WTC11 (cell line): Measurements from ENCODE around the gene HS2ST1. TPM values are rescaled to one million over a fixed set of nuclear protein-coding genes. Genes with fewer than 3 reads are reported as not detected.

ENCODE experiments used
- ATAC-seq: fragments of 200-7000 bp; cut with Tn5 transposase; 2 replicates; pipeline ENCODE4 v1.10.0; 2021; ENCODE audit warnings: mild to moderate bottlenecking, moderate library complexity
- CTCF ChIA-PET: fragments of 300-600 bp; sonication (Branson Sonifier 250); formaldehyde crosslinking; loops from one replicate; lab custom pipeline; 2021; ENCODE audit warnings: antibody characterized with exemption; lab: Charles Lee
- POLR2A ChIA-PET: fragments of 350-600 bp; sonication (Branson Sonifier 250); formaldehyde crosslinking; loops from one replicate; lab custom pipeline; 2021; ENCODE audit warnings: antibody characterized with exemption; lab: Charles Lee
- DNase-seq: peaks from one replicate; pipeline ENCODE4 v3.0.0; 2021; ENCODE audit warnings: low spot score
- H3K27ac Mint-ChIP-seq: 2 replicates; pipeline ENCODE4 v1.8.0; 2021; ENCODE audit warnings: mixed read lengths
- H3K27me3 Mint-ChIP-seq: 2 replicates; pipeline ENCODE4 v1.8.0; 2021; ENCODE audit warnings: low read depth, mild to moderate bottlenecking, moderate library complexity, mixed read lengths
- H3K36me3 Mint-ChIP-seq: 2 replicates; pipeline ENCODE4 v1.8.0; 2021; ENCODE audit warnings: mixed read lengths
- H3K4me1 Mint-ChIP-seq: 2 replicates; pipeline ENCODE4 v1.8.0; 2022; ENCODE audit warnings: mixed read lengths
- H3K4me3 Mint-ChIP-seq: 2 replicates; pipeline ENCODE4 v1.8.0; 2021; ENCODE audit warnings: mild to moderate bottlenecking, moderate library complexity, mixed read lengths
- H3K9me3 Mint-ChIP-seq: 2 replicates; pipeline ENCODE4 v1.8.0; 2021; ENCODE audit warnings: mixed read lengths
- ATF3 ChIP-seq: sonication (generic); formaldehyde crosslinking; conservative IDR thresholded peaks from 2 replicates; pipeline ENCODE4 v1.8.1; 2022; ENCODE audit warnings: mild to moderate bottlenecking, missing genetic modification reagents
- CBFB ChIP-seq: sonication (generic); formaldehyde crosslinking; IDR thresholded peaks from 2 replicates; pipeline ENCODE4 v1.8.1; 2022; ENCODE audit warnings: mild to moderate bottlenecking, low read depth, missing genetic modification reagents
- CREB1 ChIP-seq: sonication (generic); formaldehyde crosslinking; IDR thresholded peaks from 2 replicates; pipeline ENCODE4 v1.8.0; 2023; ENCODE audit warnings: mild to moderate bottlenecking, missing genetic modification reagents
- CREM ChIP-seq: sonication (generic); formaldehyde crosslinking; IDR thresholded peaks from 2 replicates; pipeline ENCODE4 v1.8.1; 2022; ENCODE audit warnings: mild to moderate bottlenecking, missing genetic modification reagents, moderate library complexity
- CTCF ChIP-seq: fragments of 200-600 bp; IDR thresholded peaks from 2 replicates; pipeline ENCODE4 v1.8.0; 2022; ENCODE audit warnings: antibody characterized with exemption
- FOXJ3 ChIP-seq: sonication (generic); formaldehyde crosslinking; IDR thresholded peaks from 2 replicates; pipeline ENCODE4 v1.9.0; 2021; ENCODE audit warnings: missing genetic modification reagents, mild to moderate bottlenecking, borderline replicate concordance
- FOXP1 ChIP-seq: sonication (generic); formaldehyde crosslinking; IDR thresholded peaks from 2 replicates; pipeline ENCODE4 v1.8.0; 2022; ENCODE audit warnings: missing genetic modification reagents, mild to moderate bottlenecking, moderate library complexity, borderline replicate concordance
- NFATC4 ChIP-seq: fragments of 250-450 bp; sonication (Bioruptor Pico); IDR thresholded peaks from 2 replicates; pipeline ENCODE4 v1.9.0; 2021; ENCODE audit warnings: mild to moderate bottlenecking
- NFE2L1 ChIP-seq: sonication (generic); formaldehyde crosslinking; IDR thresholded peaks from 2 replicates; pipeline ENCODE4 v1.8.1; 2023; ENCODE audit warnings: missing genetic modification reagents
- NR1H2 ChIP-seq: sonication (generic); formaldehyde crosslinking; IDR thresholded peaks from 2 replicates; pipeline ENCODE4 v1.9.0; 2021; ENCODE audit warnings: mild to moderate bottlenecking, moderate library complexity, missing genetic modification reagents
- NR3C1 ChIP-seq: sonication (generic); formaldehyde crosslinking; conservative IDR thresholded peaks from 2 replicates; pipeline ENCODE4 v1.8.1; 2023; ENCODE audit warnings: low read depth, mild to moderate bottlenecking, missing genetic modification reagents
- PRDM15 ChIP-seq: sonication (generic); formaldehyde crosslinking; IDR thresholded peaks from 2 replicates; pipeline ENCODE4 v1.8.0; 2022; ENCODE audit warnings: missing genetic modification reagents
- SOX15 ChIP-seq: fragments of 250-450 bp; sonication (Bioruptor Pico); IDR thresholded peaks from 2 replicates; pipeline ENCODE4 v1.9.0; 2021; ENCODE audit warnings: mild to moderate bottlenecking
- TEAD4 ChIP-seq: sonication (generic); formaldehyde crosslinking; IDR thresholded peaks from 2 replicates; pipeline ENCODE4 v1.8.0; 2022; ENCODE audit warnings: mild to moderate bottlenecking, missing genetic modification reagents
- ZMAT4 ChIP-seq: fragments of 250-450 bp; sonication (Bioruptor Pico); IDR thresholded peaks from 2 replicates; pipeline ENCODE4 v1.9.0; 2021; ENCODE audit warnings: mild to moderate bottlenecking
- ZNF263 ChIP-seq: sonication (generic); formaldehyde crosslinking; IDR thresholded peaks from 2 replicates; pipeline ENCODE4 v1.8.1; 2022; ENCODE audit warnings: low read depth, mild to moderate bottlenecking, moderate library complexity, missing genetic modification reagents
- ZNF317 ChIP-seq: sonication (generic); formaldehyde crosslinking; IDR thresholded peaks from 2 replicates; pipeline ENCODE4 v1.8.1; 2023; ENCODE audit warnings: low read depth, mild to moderate bottlenecking, moderate library complexity, missing genetic modification reagents, borderline replicate concordance
- total RNA-seq: library from RNA; stranded (reverse); gene quantifications from 3 replicates; pipeline ENCODE4 v1.2.3, GENCODE V29; 2021
- TF ChIP-seq, protein P1 (sequence below): sonication (generic); formaldehyde crosslinking; conservative IDR thresholded peaks from 2 replicates; pipeline ENCODE4 v1.8.1; 2023; ENCODE audit warnings: mild to moderate bottlenecking, low read depth, missing genetic modification reagents, moderate library complexity
- TF ChIP-seq, protein P2 (sequence below): sonication (generic); formaldehyde crosslinking; IDR thresholded peaks from 2 replicates; pipeline ENCODE4 v1.8.1; 2023; ENCODE audit warnings: mild to moderate bottlenecking, missing genetic modification reagents, moderate library complexity
- TF ChIP-seq, protein P3 (sequence below): fragments of 250-450 bp; sonication (Bioruptor Pico); conservative IDR thresholded peaks from 2 replicates; pipeline ENCODE4 v1.9.0; 2021; ENCODE audit warnings: mild to moderate bottlenecking
- TF ChIP-seq, protein P4 (sequence below): fragments of 250-450 bp; sonication (Bioruptor Pico); IDR thresholded peaks from 2 replicates; pipeline ENCODE4 v2.1.2; 2022; ENCODE audit warnings: mild to moderate bottlenecking, moderate library complexity

Gene HS2ST1
- total RNA-seq, 1 experiment from 2014 or later = 24.7 TPM

DNA sequence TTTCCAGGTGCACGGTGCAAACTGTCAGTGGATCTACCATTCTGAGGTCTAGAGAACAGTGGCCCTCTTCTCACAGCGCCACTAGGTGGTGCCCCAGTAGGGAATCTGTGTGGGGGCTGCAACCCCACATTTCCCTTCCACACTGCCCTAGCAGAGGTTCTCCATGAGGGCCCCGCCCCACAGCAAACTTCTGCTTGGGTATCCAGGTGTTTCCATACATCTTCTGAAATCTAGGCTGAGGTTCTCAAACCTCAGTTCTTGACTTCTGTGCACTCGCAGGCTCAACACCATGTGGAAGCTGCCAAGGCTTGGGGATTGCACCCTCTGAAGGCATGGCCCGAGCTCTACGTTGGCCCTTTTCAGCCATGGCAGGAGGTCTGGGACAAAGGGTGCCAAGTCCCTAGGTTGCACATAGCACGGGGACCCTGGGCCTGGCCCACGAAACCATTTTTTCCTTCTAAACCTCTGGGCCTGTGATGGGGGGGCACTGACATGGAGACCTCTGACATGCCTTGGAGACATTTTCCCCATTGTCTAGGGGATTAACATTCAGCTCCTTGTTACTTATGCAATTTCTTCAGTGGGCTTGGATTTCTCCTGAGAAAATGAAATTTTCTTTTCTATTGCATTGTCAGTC, 10.0 kb downstream of the HS2ST1 start (continued):
- TF ChIP-seq, protein P1, sequence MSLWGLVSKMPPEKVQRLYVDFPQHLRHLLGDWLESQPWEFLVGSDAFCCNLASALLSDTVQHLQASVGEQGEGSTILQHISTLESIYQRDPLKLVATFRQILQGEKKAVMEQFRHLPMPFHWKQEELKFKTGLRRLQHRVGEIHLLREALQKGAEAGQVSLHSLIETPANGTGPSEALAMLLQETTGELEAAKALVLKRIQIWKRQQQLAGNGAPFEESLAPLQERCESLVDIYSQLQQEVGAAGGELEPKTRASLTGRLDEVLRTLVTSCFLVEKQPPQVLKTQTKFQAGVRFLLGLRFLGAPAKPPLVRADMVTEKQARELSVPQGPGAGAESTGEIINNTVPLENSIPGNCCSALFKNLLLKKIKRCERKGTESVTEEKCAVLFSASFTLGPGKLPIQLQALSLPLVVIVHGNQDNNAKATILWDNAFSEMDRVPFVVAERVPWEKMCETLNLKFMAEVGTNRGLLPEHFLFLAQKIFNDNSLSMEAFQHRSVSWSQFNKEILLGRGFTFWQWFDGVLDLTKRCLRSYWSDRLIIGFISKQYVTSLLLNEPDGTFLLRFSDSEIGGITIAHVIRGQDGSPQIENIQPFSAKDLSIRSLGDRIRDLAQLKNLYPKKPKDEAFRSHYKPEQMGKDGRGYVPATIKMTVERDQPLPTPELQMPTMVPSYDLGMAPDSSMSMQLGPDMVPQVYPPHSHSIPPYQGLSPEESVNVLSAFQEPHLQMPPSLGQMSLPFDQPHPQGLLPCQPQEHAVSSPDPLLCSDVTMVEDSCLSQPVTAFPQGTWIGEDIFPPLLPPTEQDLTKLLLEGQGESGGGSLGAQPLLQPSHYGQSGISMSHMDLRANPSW (CRISPR knock-in tag) = no peak
- TF ChIP-seq ZMAT4 (CRISPR knock-in tag) (no peak), NFATC4 (CRISPR knock-in tag) (no peak), ATF3 (CRISPR knock-in tag) (no peak), NR3C1 (CRISPR knock-in tag) (no peak), PRDM15 (CRISPR knock-in tag) (no peak), NFE2L1 (CRISPR knock-in tag) (no peak), CREB1 (no peak), FOXP1 (no peak), FOXJ3 (CRISPR knock-in tag) (no peak), TEAD4 (CRISPR knock-in tag) (no peak)
- TF ChIP-seq, protein P2, sequence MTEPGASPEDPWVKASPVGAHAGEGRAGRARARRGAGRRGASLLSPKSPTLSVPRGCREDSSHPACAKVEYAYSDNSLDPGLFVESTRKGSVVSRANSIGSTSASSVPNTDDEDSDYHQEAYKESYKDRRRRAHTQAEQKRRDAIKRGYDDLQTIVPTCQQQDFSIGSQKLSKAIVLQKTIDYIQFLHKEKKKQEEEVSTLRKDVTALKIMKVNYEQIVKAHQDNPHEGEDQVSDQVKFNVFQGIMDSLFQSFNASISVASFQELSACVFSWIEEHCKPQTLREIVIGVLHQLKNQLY (CRISPR knock-in tag) = no peak
- TF ChIP-seq, protein P3, sequence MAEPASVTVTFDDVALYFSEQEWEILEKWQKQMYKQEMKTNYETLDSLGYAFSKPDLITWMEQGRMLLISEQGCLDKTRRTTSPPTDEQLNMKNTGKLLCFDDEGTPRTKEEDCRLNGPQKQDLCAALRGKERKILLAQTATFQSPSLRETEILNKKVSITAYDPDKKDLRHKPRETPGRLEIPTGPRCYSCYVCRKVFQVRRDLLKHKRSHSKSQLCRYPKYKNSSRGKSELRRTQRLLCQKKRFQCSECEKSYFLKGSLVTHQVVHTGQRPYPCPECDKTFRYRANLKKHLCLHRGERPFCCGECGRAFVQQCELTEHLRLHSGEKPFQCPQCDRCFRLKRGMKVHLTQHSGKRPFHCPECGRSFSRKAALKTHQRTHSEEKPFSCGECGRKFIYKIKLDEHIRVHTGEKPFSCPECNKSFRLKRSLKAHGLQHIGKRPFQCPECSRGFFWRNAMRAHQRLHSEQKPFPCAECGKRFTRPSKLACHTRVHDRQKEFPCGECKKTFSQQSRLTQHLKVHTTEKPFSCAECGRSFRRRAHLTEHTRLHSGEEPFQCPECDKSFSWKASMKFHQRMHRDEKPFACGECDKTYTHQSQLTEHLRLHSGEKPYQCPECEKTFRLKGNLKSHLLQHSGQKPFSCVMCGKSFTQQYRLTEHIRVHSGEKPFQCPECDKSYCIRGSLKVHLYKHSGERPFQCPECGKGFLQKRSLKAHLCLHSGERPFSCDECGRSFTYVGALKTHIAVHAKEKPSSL = no peak
- TF ChIP-seq, all 79 proteins: peak for 0

DNA sequence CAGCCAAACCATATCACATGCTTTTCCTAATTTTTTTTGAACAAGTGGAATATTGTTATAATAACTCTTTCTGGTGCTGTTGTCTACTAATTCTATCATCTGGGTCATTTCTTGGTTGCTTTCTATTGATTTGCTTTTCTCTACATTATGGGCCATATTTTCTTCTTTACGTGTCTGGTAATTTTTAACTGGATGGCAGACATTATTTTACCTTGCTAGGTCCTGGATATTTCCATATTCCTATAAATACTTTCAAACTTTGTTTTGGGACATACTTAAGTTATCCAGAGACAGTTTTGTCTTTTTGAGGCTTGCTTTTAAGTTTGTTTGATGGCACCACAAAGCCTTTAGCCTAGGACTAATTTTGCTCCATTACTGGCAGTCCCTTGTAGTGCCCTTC, 11.3 kb downstream of the HS2ST1 start:
- Mint-ChIP-seq H3K4me1 (peaks cover 14% of the 10 kb centered on the region), H3K36me3 (peaks cover 50% of the 10 kb centered on the region), H3K27me3 (no peaks in the 10 kb centered on the region; the same call in 1 of the 2 replicates), H3K27ac (no peak overlapping the region), H3K9me3 (peaks cover 47% of the 10 kb centered on the region), H3K4me3 (no peak overlapping the region)
- DNase-seq (no peak), ATAC-seq (no peak)
- POLR2A ChIA-PET = no interaction called here
- CTCF ChIA-PET = no interaction called here
- TF ChIP-seq, protein P3 = no peak
- no peak for TF ChIP-seq NR1H2
- no peak for TF ChIP-seq ZNF317
- TF ChIP-seq SOX15 (CRISPR knock-in tag) = no peak
- TF ChIP-seq ZNF263 (CRISPR knock-in tag) = no peak
- TF ChIP-seq CTCF = no peak
- TF ChIP-seq CREM (CRISPR knock-in tag) = no peak
- TF ChIP-seq CBFB (CRISPR knock-in tag) = no peak
- TF ChIP-seq, protein P4, sequence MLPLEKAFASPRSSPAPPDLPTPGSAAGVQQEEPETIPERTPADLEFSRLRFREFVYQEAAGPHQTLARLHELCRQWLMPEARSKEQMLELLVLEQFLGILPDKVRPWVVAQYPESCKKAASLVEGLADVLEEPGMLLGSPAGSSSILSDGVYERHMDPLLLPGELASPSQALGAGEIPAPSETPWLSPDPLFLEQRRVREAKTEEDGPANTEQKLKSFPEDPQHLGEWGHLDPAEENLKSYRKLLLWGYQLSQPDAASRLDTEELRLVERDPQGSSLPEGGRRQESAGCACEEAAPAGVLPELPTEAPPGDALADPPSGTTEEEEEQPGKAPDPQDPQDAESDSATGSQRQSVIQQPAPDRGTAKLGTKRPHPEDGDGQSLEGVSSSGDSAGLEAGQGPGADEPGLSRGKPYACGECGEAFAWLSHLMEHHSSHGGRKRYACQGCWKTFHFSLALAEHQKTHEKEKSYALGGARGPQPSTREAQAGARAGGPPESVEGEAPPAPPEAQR (CRISPR knock-in tag) = no peak
